Naive thymus-derived CD8-positive, alpha-beta T cell (primary cell): ENCODE measurements around the gene DSCAM. TPM values are rescaled to one million over a fixed set of nuclear protein-coding genes. Genes with fewer than 3 reads are reported as not detected.
"Not testable (repeated sequence)": the region's sequence is repeated elsewhere in the genome, so short reads cannot be mapped to it uniquely, and the experiment has no call there.

Experiments used
- ATAC-seq, 2 donors: fragments of 150-1000 bp; cut with Tn5 transposase in 1 of 2; sonication (Bioruptor Pico), chemical (Tn5 transposase) in 1 of 2; 1 replicate in 1 of 2; 2 replicates in 1 of 2; pipeline ENCODE4 v1.10.0; 2021; ENCODE audit warnings: mild to moderate bottlenecking in 2 of 2, moderate library complexity in 2 of 2
- POLR2A ChIA-PET: fragments of 350-600 bp; sonication (Branson Sonifier 250); formaldehyde crosslinking; loops from one replicate; lab custom pipeline; 2021; ENCODE audit warnings: antibody characterized with exemption; lab: Charles Lee
- DNase-seq, 10 donors: peaks; one replicate each; pipeline versions ENCODE4 v3.0.0 to v3.0.0-alpha.2; 2020 to 2022
- H3K27ac Mint-ChIP-seq, 10 donors: one replicate each; pipeline ENCODE4 v1.8.0; 2020 to 2022; ENCODE audit warnings: mild to moderate bottlenecking in 10 of 10, mixed read lengths in 10 of 10, moderate library complexity in 4 of 10, inconsistent platforms in 1 of 10
- H3K27me3 Mint-ChIP-seq, 5 donors: one replicate each; pipeline ENCODE4 v1.8.0; 2021 to 2022; ENCODE audit warnings: mixed read lengths in 5 of 5
- H3K36me3 Mint-ChIP-seq, 3 donors: one replicate each; pipeline ENCODE4 v1.8.0; 2020 to 2022; ENCODE audit warnings: mixed read lengths in 3 of 3, mild to moderate bottlenecking in 2 of 3, inconsistent platforms in 1 of 3
- H3K4me1 Mint-ChIP-seq, 4 donors: one replicate each; pipeline ENCODE4 v1.8.0; 2021 to 2022; ENCODE audit warnings: mixed read lengths in 4 of 4
- H3K4me3 Mint-ChIP-seq, 10 donors: one replicate each; pipeline ENCODE4 v1.8.0; 2020 to 2022; ENCODE audit warnings: mild to moderate bottlenecking in 10 of 10, mixed read lengths in 10 of 10, moderate library complexity in 6 of 10, inconsistent platforms in 1 of 10
- H3K9me3 Mint-ChIP-seq, 9 donors: one replicate each; pipeline ENCODE4 v1.8.0; 2020 to 2022; ENCODE audit warnings: mixed read lengths in 9 of 9, mild to moderate bottlenecking in 3 of 9, inconsistent platforms in 1 of 9, moderate library complexity in 1 of 9
- polyA plus RNA-seq, 3 donors: library from polyadenylated mRNA; unstranded; fragments of 300-500 nt; fragmentation: Illumina TruSeq; gene quantifications; one replicate each; pipeline ENCODE4 v1.2.3, GENCODE V29; 2021
- total RNA-seq, 8 experiments: library from RNA in 2 of 8; stranded (reverse) in 2 of 8; gene quantifications; one replicate each; pipeline ENCODE4 v1.2.3 and lab custom pipeline; 2021 to 2026

Gene DSCAM
- total and polyA plus RNA-seq, 5 experiments from 2014 or later = not detected

- no peak for DNase-seq
- Mint-ChIP-seq H3K36me3 (no peaks in the 10 kb centered on the region), H3K27me3 (peaks cover 0 to 9% (median 0%) of the 10 kb centered on the region in 5 donors), H3K4me3 (no peak overlapping the region), H3K9me3 (peaks cover 0 to 5% (median 0%) of the 10 kb centered on the region in 9 donors), H3K27ac (no peak overlapping the region), H3K4me1 (no peaks in the 10 kb centered on the region)
- no peak for ATAC-seq
- POLR2A ChIA-PET = no interaction called here
Measured at GRCh38 chr21:40340357-40340756, 506.6 kb downstream of the DSCAM start.

- Mint-ChIP-seq H3K9me3 (peaks cover 0 to 8% (median 0%) of the 10 kb centered on the region in 9 donors), H3K27ac (no peak overlapping the region), H3K36me3 (no peaks in the 10 kb centered on the region), H3K27me3 (peaks cover 0 to 10% (median 1%) of the 10 kb centered on the region in 5 donors), H3K4me1 (no peaks in the 10 kb centered on the region), H3K4me3 (no peak overlapping the region)
- ATAC-seq (no peak), DNase-seq (no peak)
- POLR2A ChIA-PET = no interaction called here
Measured at GRCh38 chr21:40339050-40339449, 507.9 kb downstream of the DSCAM start.

GRCh38 chr21:40337981-40338380, 509.0 kb downstream of the DSCAM start:
- DNase-seq (no peak), ATAC-seq (no peak)
- POLR2A ChIA-PET = no interaction called here
- Mint-ChIP-seq H3K4me3 (no peak overlapping the region), H3K4me1 (no peaks in the 10 kb centered on the region), H3K9me3 (peaks cover 0 to 10% (median 0%) of the 10 kb centered on the region in 9 donors), H3K36me3 (no peaks in the 10 kb centered on the region), H3K27ac (no peak overlapping the region), H3K27me3 (peaks cover 0 to 12% (median 1%) of the 10 kb centered on the region in 5 donors)

GRCh38 chr21:40335704-40336103, 511.3 kb downstream of the DSCAM start:
- Mint-ChIP-seq H3K4me1 (no peaks in the 10 kb centered on the region), H3K27me3 (peaks cover 0 to 12% (median 1%) of the 10 kb centered on the region in 5 donors), H3K36me3 (no peaks in the 10 kb centered on the region), H3K27ac (no peak overlapping the region), H3K9me3 (peaks cover 0 to 10% (median 0%) of the 10 kb centered on the region in 9 donors), H3K4me3 (no peak overlapping the region)
- DNase-seq (no peak), ATAC-seq (no peak)
- POLR2A ChIA-PET = no interaction called here

GRCh38 chr21:40334159-40334558, 512.8 kb downstream of the DSCAM start:
- H3K9me3 Mint-ChIP-seq = peaks cover 0 to 10% (median 0%) of the 10 kb centered on the region in 9 donors
- POLR2A ChIA-PET = no interaction called here
- no peak overlapping the region for H3K27ac Mint-ChIP-seq
- H3K36me3 Mint-ChIP-seq = no peaks in the 10 kb centered on the region
- no peak for DNase-seq
- no peaks in the 10 kb centered on the region for H3K4me1 Mint-ChIP-seq
- no peak for ATAC-seq
- no peak overlapping the region for H3K4me3 Mint-ChIP-seq
- H3K27me3 Mint-ChIP-seq = peaks cover 0 to 12% (median 1%) of the 10 kb centered on the region in 5 donors

GRCh38 chr21:40333731-40334130, 513.2 kb downstream of the DSCAM start:
- H3K4me3 Mint-ChIP-seq = no peak overlapping the region
- DNase-seq = no peak
- no peak overlapping the region for H3K27ac Mint-ChIP-seq
- peaks cover 0 to 10% (median 0%) of the 10 kb centered on the region in 9 donors for H3K9me3 Mint-ChIP-seq
- POLR2A ChIA-PET = no interaction called here
- peaks cover 0 to 12% (median 1%) of the 10 kb centered on the region in 5 donors for H3K27me3 Mint-ChIP-seq
- no peaks in the 10 kb centered on the region for H3K36me3 Mint-ChIP-seq
- ATAC-seq = no peak
- H3K4me1 Mint-ChIP-seq = no peaks in the 10 kb centered on the region

GRCh38 chr21:40331804-40332203, 515.2 kb downstream of the DSCAM start:
- DNase-seq = no peak
- POLR2A ChIA-PET = no interaction called here
- H3K27ac Mint-ChIP-seq = no peak overlapping the region

GRCh38 chr21:40331172-40331571, 515.8 kb downstream of the DSCAM start:
- no peaks in the 10 kb centered on the region for H3K36me3 Mint-ChIP-seq

More at GRCh38 chr21:40331804-40332203, 515.2 kb downstream of the DSCAM start:
- peaks cover 0 to 12% (median 0%) of the 10 kb centered on the region in 5 donors for H3K27me3 Mint-ChIP-seq
- no peak for ATAC-seq
- no peak overlapping the region for H3K4me3 Mint-ChIP-seq
- H3K9me3 Mint-ChIP-seq = peaks cover 0 to 17% (median 2%) of the 10 kb centered on the region in 9 donors
- H3K36me3 Mint-ChIP-seq = no peaks in the 10 kb centered on the region
- H3K4me1 Mint-ChIP-seq = no peaks in the 10 kb centered on the region

GRCh38 chr21:40324389-40324788, 522.6 kb downstream of the DSCAM start:
- Mint-ChIP-seq H3K36me3 (peaks cover 0 to 4% (median 0%) of the 10 kb centered on the region in 3 donors), H3K4me1 (no peaks in the 10 kb centered on the region), H3K4me3 (no peak overlapping the region), H3K27me3 (peaks cover 0 to 11% (median 2%) of the 10 kb centered on the region in 5 donors), H3K9me3 (peaks cover 2 to 24% (median 4%) of the 10 kb centered on the region in 9 donors), H3K27ac (no peak overlapping the region)
- DNase-seq (no peak), ATAC-seq (no peak)
- POLR2A ChIA-PET = no interaction called here

More at GRCh38 chr21:40331172-40331571, 515.8 kb downstream of the DSCAM start:
- no peak for DNase-seq
- Mint-ChIP-seq H3K9me3 (peaks cover 0 to 23% (median 4%) of the 10 kb centered on the region in 9 donors), H3K27me3 (peaks cover 0 to 12% (median 0%) of the 10 kb centered on the region in 5 donors), H3K4me3 (no peak overlapping the region), H3K27ac (no peak overlapping the region), H3K4me1 (no peaks in the 10 kb centered on the region)
- POLR2A ChIA-PET = no interaction called here
- no peak for ATAC-seq

GRCh38 chr21:40320718-40321117, 526.2 kb downstream of the DSCAM start:
- H3K27ac Mint-ChIP-seq, H3K4me1 Mint-ChIP-seq: not testable (repeated sequence)

GRCh38 chr21:40318371-40318770, 528.6 kb downstream of the DSCAM start:
- H3K4me3 Mint-ChIP-seq = no peak overlapping the region
- no peak overlapping the region for H3K27ac Mint-ChIP-seq
- H3K9me3 Mint-ChIP-seq = peaks cover 0 to 25% (median 2%) of the 10 kb centered on the region in 9 donors
- peaks cover 0 to 8% (median 2%) of the 10 kb centered on the region in 5 donors for H3K27me3 Mint-ChIP-seq
- H3K4me1 Mint-ChIP-seq = no peaks in the 10 kb centered on the region
- DNase-seq (no peak), ATAC-seq (no peak)
- H3K36me3 Mint-ChIP-seq = peaks cover 0 to 4% (median 0%) of the 10 kb centered on the region in 3 donors
- POLR2A ChIA-PET = no interaction called here

More at GRCh38 chr21:40320718-40321117, 526.2 kb downstream of the DSCAM start:
- POLR2A ChIA-PET, H3K4me3 Mint-ChIP-seq, H3K27me3 Mint-ChIP-seq, ATAC-seq, H3K36me3 Mint-ChIP-seq, DNase-seq: not testable (repeated sequence)
- H3K9me3 Mint-ChIP-seq = peaks cover 0 to 19% (median 2%) of the 10 kb centered on the region in 9 donors

- Mint-ChIP-seq H3K9me3 (peaks cover 0 to 14% (median 1%) of the 10 kb centered on the region in 9 donors), H3K27ac (no peak overlapping the region), H3K4me3 (no peak overlapping the region), H3K4me1 (no peaks in the 10 kb centered on the region), H3K27me3 (peaks cover 0 to 2% (median 0%) of the 10 kb centered on the region in 5 donors), H3K36me3 (no peaks in the 10 kb centered on the region)
- POLR2A ChIA-PET = no interaction called here
- ATAC-seq = no peak
- DNase-seq = no peak
Measured at GRCh38 chr21:40316104-40316503, 530.9 kb downstream of the DSCAM start.

- Mint-ChIP-seq H3K4me3 (no peak overlapping the region), H3K4me1 (no peaks in the 10 kb centered on the region), H3K27ac (no peak overlapping the region), H3K9me3 (peaks cover 0 to 12% (median 1%) of the 10 kb centered on the region in 9 donors), H3K27me3 (peaks cover 0 to 2% (median 0%) of the 10 kb centered on the region in 5 donors), H3K36me3 (no peaks in the 10 kb centered on the region)
- no peak for ATAC-seq
- POLR2A ChIA-PET = no interaction called here
- no peak for DNase-seq
Measured at GRCh38 chr21:40315626-40316025, 531.3 kb downstream of the DSCAM start.

GRCh38 chr21:40313260-40313659, 533.7 kb downstream of the DSCAM start:
- POLR2A ChIA-PET = no interaction called here
- no peaks in the 10 kb centered on the region for H3K4me1 Mint-ChIP-seq
- ATAC-seq = no peak
- H3K4me3 Mint-ChIP-seq = no peak overlapping the region
- H3K27ac Mint-ChIP-seq = no peak overlapping the region
- no peak for DNase-seq
- peaks cover 0 to 4% (median 0%) of the 10 kb centered on the region in 5 donors for H3K27me3 Mint-ChIP-seq
- H3K9me3 Mint-ChIP-seq = peaks cover 0 to 14% (median 3%) of the 10 kb centered on the region in 9 donors
- no peaks in the 10 kb centered on the region for H3K36me3 Mint-ChIP-seq
